Measurements from ENCODE around the gene POLR2B. TPM values are rescaled to one million over a fixed set of nuclear protein-coding genes. Genes with fewer than 3 reads are reported as not detected.

The POLR2B gene
- total RNA-seq, 1 experiment from 2014 or later = 77.1 TPM

DNA sequence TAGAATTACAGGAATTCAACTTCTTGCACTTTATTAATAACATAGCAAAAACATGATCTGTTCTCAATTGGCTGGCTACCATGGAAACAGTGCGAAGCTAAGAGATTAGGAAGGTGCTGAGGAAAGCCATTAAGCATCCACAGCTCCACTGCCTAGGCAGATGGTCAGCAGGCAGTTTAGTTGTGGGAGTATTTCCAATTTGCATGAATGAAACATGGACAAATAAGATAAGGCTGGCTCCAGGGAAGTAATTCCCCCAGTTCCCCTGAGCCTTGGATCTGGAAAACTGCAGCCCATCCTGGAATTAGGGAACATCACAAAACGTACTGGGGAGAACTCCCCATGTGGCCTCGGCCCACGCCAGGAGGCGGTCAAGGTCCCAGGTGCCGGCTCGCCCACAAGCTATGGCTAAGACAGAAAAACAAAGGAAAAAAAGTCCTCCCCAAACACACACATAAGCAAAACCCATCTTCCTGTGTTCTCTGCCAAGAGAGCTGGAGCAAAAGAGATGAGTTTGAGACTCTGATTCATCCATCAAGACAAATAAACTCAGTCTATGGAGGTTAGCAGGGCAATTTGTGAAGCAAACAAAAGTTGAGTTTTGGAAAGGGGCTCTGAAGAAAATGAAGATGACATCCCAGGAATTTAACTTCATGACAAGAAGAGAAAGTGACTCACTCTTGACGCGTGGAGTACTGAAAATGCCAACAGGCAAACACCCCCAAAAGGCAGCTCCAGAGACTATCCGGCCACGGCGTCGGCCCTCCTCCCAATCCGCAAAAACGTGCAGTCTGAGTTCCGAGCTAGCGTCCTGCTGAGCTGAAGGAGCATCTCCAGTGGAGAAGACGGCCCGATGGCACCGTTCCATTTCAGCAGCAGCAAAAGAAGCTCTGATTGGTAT lies 86.4 kb downstream of the POLR2B start:
- H3K27me3 ChIP-seq (ENCODE audit: insufficient read depth, low read depth) = no peaks in the 10 kb centered on the region
- no peak overlapping the region for H3K4me3 ChIP-seq
- H4K20me1 ChIP-seq (ENCODE audit: insufficient read depth) = no peaks in the 10 kb centered on the region
- POLR2A ChIA-PET (ENCODE audit: unreplicated experiment) = no interaction called here
- H3F3A ChIP-seq (ENCODE audit: insufficient read depth, low read depth) = no peaks in the 10 kb centered on the region
- H3K79me2 ChIP-seq (ENCODE audit: low read depth) = no peaks in the 10 kb centered on the region
- DNase-seq = no peak
- no peaks in the 10 kb centered on the region for H3K9me3 ChIP-seq (ENCODE audit: insufficient read depth, low read depth)
- CTCF ChIA-PET = interaction anchor here (0.6 kb wide), 1 partner anchor 29 kb away, joined by 3 read pairs; no protein-coding TSS in a partner anchor
- no peak overlapping the region for H3K4me2 ChIP-seq
- H3K4me1 ChIP-seq (replicated peaks; ENCODE audit: insufficient read depth) = peaks cover 10% of the 10 kb centered on the region; the same call in 1 of the 2 replicates
- no TSS peak for BruUV-seq (replicated peaks)
- no peak overlapping the region for H3K27ac ChIP-seq
- H2AFZ ChIP-seq = no peak overlapping the region
- H3K36me3 ChIP-seq (ENCODE audit: low read depth) = no peaks in the 10 kb centered on the region
- no peaks in the 10 kb centered on the region for H3K9me2 ChIP-seq (ENCODE audit: insufficient read depth)
- intact Hi-C loops (cut with micrococcal nuclease; ENCODE audit: unreplicated experiment) = no loop called here
- TF ChIP-seq, protein P1, sequence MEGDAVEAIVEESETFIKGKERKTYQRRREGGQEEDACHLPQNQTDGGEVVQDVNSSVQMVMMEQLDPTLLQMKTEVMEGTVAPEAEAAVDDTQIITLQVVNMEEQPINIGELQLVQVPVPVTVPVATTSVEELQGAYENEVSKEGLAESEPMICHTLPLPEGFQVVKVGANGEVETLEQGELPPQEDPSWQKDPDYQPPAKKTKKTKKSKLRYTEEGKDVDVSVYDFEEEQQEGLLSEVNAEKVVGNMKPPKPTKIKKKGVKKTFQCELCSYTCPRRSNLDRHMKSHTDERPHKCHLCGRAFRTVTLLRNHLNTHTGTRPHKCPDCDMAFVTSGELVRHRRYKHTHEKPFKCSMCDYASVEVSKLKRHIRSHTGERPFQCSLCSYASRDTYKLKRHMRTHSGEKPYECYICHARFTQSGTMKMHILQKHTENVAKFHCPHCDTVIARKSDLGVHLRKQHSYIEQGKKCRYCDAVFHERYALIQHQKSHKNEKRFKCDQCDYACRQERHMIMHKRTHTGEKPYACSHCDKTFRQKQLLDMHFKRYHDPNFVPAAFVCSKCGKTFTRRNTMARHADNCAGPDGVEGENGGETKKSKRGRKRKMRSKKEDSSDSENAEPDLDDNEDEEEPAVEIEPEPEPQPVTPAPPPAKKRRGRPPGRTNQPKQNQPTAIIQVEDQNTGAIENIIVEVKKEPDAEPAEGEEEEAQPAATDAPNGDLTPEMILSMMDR (conservative IDR thresholded peaks at IDR 0.05) = no peak
- TF ChIP-seq EZH2 (IDR thresholded peaks at IDR 0.05; ENCODE audit: low read depth) = no peak

DNA sequence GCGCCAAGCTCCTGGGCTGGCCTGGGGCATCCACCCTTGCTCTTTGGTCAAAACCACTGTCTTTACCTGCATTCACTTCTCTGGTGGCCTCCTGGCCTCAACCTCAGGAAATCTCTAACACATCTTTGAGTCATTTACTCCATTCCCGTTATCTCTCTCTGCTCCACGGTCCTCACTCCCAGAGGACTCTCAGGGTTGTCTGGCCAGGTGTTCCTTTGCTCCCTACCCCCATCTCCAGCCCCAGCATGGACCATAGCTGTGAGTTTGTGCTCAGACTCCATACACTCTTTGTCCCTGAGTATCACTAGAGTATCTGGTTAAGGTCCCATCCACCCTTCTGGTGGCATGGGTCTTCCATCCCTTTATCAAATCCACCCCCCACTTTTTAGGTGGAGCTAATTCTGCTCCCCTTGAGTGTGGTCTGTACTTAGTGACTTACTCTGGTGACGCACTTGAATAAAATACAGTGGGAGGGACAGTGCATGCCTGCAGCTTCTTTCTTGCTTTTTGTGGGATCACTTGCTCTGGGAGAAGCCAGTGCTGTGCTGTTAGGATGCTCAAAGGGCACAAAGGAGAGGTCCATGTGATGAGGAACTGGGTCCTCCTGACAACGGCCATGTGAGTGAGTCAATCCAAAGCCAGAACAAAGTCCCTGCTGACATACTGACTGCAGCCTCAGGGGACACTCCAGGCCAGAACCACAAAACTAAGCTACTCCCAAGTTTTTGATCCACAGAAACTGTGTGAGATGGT lies 87.2 kb downstream of the POLR2B start:
- intact Hi-C loops (cut with micrococcal nuclease; ENCODE audit: unreplicated experiment) = no loop called here
- Histone ChIP-seq H3K9me2 (ENCODE audit: insufficient read depth) (no peaks in the 10 kb centered on the region), H3K79me2 (ENCODE audit: low read depth) (no peaks in the 10 kb centered on the region), H4K20me1 (ENCODE audit: insufficient read depth) (no peaks in the 10 kb centered on the region), H3K27me3 (ENCODE audit: insufficient read depth, low read depth) (no peaks in the 10 kb centered on the region), H3K4me2 (no peak overlapping the region), H3K4me1 (replicated peaks; ENCODE audit: insufficient read depth) (peaks cover 10% of the 10 kb centered on the region; the same call in 1 of the 2 replicates), H3F3A (ENCODE audit: insufficient read depth, low read depth) (no peaks in the 10 kb centered on the region), H2AFZ (no peak overlapping the region), H3K4me3 (no peak overlapping the region), H3K27ac (no peak overlapping the region), H3K36me3 (ENCODE audit: low read depth) (no peaks in the 10 kb centered on the region), H3K9me3 (ENCODE audit: insufficient read depth, low read depth) (no peaks in the 10 kb centered on the region)
- TF ChIP-seq, protein P1 (conservative IDR thresholded peaks at IDR 0.05) = no peak
- TF ChIP-seq EZH2 (IDR thresholded peaks at IDR 0.05; ENCODE audit: low read depth) = no peak
- POLR2A ChIA-PET (ENCODE audit: unreplicated experiment) = no interaction called here
- DNase-seq = no peak
- no TSS peak for BruUV-seq (replicated peaks)
- CTCF ChIA-PET = no interaction called here

DNA sequence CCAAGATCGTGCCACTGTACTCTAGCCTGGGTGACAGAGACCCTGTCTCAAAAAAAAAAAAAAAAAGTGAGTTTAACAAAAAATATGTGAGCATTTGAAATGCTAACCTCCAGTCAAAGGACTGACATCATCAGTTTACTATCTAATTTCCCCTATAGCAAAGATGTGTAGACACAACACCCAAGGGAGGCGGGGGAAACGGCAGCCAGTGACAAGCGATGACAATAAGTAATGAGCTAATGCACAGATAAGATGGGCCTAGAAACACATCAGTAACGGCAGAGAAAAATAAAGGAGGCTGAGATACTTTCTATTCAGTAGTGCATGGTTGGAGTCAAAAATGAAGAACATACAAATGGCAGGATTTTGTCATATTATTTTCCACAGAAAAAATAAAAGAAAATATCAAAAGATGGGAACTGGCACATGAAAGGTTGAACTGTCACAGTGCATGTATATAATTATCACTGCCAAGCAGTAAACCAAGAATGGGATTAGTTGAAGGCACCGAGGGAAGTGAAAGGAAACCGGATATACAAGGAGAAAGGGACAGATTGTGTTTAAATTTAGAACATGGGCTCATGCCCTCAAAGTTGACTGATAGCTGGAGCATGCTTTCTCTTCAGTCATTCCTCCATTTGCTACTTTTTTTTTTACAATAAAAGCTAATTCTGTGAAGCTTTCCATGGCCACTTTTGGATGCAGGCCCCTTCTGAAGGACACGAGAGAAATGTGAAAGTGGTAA lies 89.7 kb downstream of the POLR2B start:
- Histone ChIP-seq H3K4me3 (no peak overlapping the region), H3K9me2 (ENCODE audit: insufficient read depth) (no peaks in the 10 kb centered on the region), H3K36me3 (ENCODE audit: low read depth) (no peaks in the 10 kb centered on the region), H2AFZ (no peak overlapping the region), H3K9me3 (ENCODE audit: insufficient read depth, low read depth) (no peaks in the 10 kb centered on the region), H3K79me2 (ENCODE audit: low read depth) (no peaks in the 10 kb centered on the region), H4K20me1 (ENCODE audit: insufficient read depth) (no peaks in the 10 kb centered on the region), H3F3A (ENCODE audit: insufficient read depth, low read depth) (no peaks in the 10 kb centered on the region), H3K4me1 (replicated peaks; ENCODE audit: insufficient read depth) (peaks cover 10% of the 10 kb centered on the region; the same call in 1 of the 2 replicates), H3K27ac (no peak overlapping the region), H3K4me2 (no peak overlapping the region), H3K27me3 (ENCODE audit: insufficient read depth, low read depth) (no peaks in the 10 kb centered on the region)
- no TSS peak for BruUV-seq (replicated peaks)
- no peak for DNase-seq
- ChIA-PET CTCF (no interaction called here), POLR2A (ENCODE audit: unreplicated experiment) (no interaction called here)
- intact Hi-C loops (cut with micrococcal nuclease; ENCODE audit: unreplicated experiment) = no loop called here
- no peak for TF ChIP-seq EZH2 (IDR thresholded peaks at IDR 0.05; ENCODE audit: low read depth)
- TF ChIP-seq, protein P1 (conservative IDR thresholded peaks at IDR 0.05) = no peak

All from PC-9 (cell line).